HG02678 (cell line): ENCODE results near the gene MEG3.
"Not testable (repeated sequence)": the region's sequence is repeated elsewhere in the genome, so short reads cannot be mapped to it uniquely, and the experiment has no call there.

Experiments
- ATAC-seq: cut with Tn5 transposase; IDR thresholded peaks from one replicate; pipeline ENCODE4 v1.9.1; 2021; ENCODE audit warnings: mild to moderate bottlenecking, moderate library complexity; ENCODE audit not compliant: unreplicated experiment

The MEG3 gene

GRCh38 chr14:100813291-100813690, 12.6 kb upstream of the MEG3 start:
- no peak for ATAC-seq

GRCh38 chr14:100815478-100816285, 10.2 kb upstream of the MEG3 start:
- ATAC-seq = no peak

GRCh38 chr14:100816286-100816949, 9.5 kb upstream of the MEG3 start:
- ATAC-seq = no peak

GRCh38 chr14:100816950-100817901, 8.7 kb upstream of the MEG3 start:
- no peak for ATAC-seq

- ATAC-seq = no peak
Measured at GRCh38 chr14:100818221-100818699, 7.7 kb upstream of the MEG3 start.

GRCh38 chr14:100818923-100819322, 7.0 kb upstream of the MEG3 start:
- not testable (repeated sequence) for ATAC-seq

GRCh38 chr14:100819453-100819828, 6.5 kb upstream of the MEG3 start:
- no peak for ATAC-seq

- ATAC-seq = no peak
Measured at GRCh38 chr14:100819829-100820475, 6.0 kb upstream of the MEG3 start.

GRCh38 chr14:100820957-100821356, 5.0 kb upstream of the MEG3 start:
- ATAC-seq = no peak

GRCh38 chr14:100822013-100822412, 3.9 kb upstream of the MEG3 start:
- no peak for ATAC-seq

GRCh38 chr14:100822532-100823296, 3.2 kb upstream of the MEG3 start:
- ATAC-seq = no peak

- ATAC-seq = no peak
Measured at GRCh38 chr14:100823413-100824080, 2.4 kb upstream of the MEG3 start.

- ATAC-seq = no peak
Measured at GRCh38 chr14:100824091-100824551, 1.8 kb upstream of the MEG3 start.

- no peak for ATAC-seq
Measured at GRCh38 chr14:100824901-100825712, 811 bp upstream of the MEG3 start.

- ATAC-seq = no peak
Measured at GRCh38 chr14:100826391-100827100, 628 bp downstream of the MEG3 start.

GRCh38 chr14:100827101-100828021, 1.4 kb downstream of the MEG3 start:
- no peak for ATAC-seq
